Measurements from ENCODE around the gene GLMP.

Gene GLMP

GRCh38 chr1:156247460-156248322 is 47.8 kb downstream of the GLMP start, which contains the start of gene PAQR6:
Gene PAQR6, minus strand, starts transcription at chr1:156248056. Its CDS starts 1,325 bp downstream, at chr1:156246731.
- DNase-seq: no peak

- DNase-seq: no peak
Observed at GRCh38 chr1:156246781-156247459, 48.6 kb downstream of the GLMP start.

GRCh38 chr1:156246241-156246780 is 49.2 kb downstream of the GLMP start:
- DNase-seq: no peak

GRCh38 chr1:156245451-156246232 is 49.8 kb downstream of the GLMP start:
- no peak for DNase-seq

- DNase-seq: no peak
Observed at GRCh38 chr1:156244712-156245111, 50.8 kb downstream of the GLMP start.

GRCh38 chr1:156244126-156244525 is 51.4 kb downstream of the GLMP start:
- no peak for DNase-seq

- no peak for DNase-seq
Observed at GRCh38 chr1:156242738-156243137, 52.7 kb downstream of the GLMP start.
